Prostate gland (tissue), 2 donors: ENCODE data around the gene HSPBP1.

Experiments
- CTCF ChIP-seq, 4 experiments: fragments of 200-600 bp in 2 of 4; fragments of 450-650 bp in 2 of 4; sonication (generic) in 2 of 4; IDR thresholded peaks; 1 replicate in 3 of 4; 2 replicates in 1 of 4; pipeline ENCODE4 v1.5.1; 2016 to 2019; ENCODE audit warnings: antibody characterized with exemption in 4 of 4, mild to moderate bottlenecking in 2 of 4, moderate library complexity in 2 of 4
- POLR2A ChIP-seq: fragments of 450-650 bp; IDR thresholded peaks from one replicate; pipeline ENCODE4 v1.6.1; 2016; ENCODE audit warnings: antibody characterized with exemption, mild to moderate bottlenecking

GRCh38 chr19:55254625-55254977 is 25.3 kb downstream of the HSPBP1 start:
- TF ChIP-seq CTCF (IDR thresholded peaks at IDR 0.05), result no peak
- no peak for TF ChIP-seq POLR2A
